Right cardiac atrium (tissue), 5 donors: ENCODE data around the gene TSC22D2. TPM values are rescaled to one million over a fixed set of nuclear protein-coding genes. Genes with fewer than 3 reads are reported as not detected.
A peak's percentile ranks its signal among the peaks of the same experiment; 100 is the strongest.

Source experiments
- ATAC-seq, 2 donors: fragments of 200-7000 bp; cut with Tn5 transposase; one replicate each; pipeline versions ENCODE4 v1.8.0 to v1.9.1; 2020; ENCODE audit warnings: moderate library complexity in 2 of 2, mild to moderate bottlenecking in 1 of 2
- DNase-seq, 3 donors: peaks; one replicate each; pipeline ENCODE4 v3.0.0-alpha.2; 2020
- H3K27ac ChIP-seq: one replicate; pipeline ENCODE4 v1.5.1; 2013; ENCODE audit warnings: mild to moderate bottlenecking, low read length, control low read depth, moderate library complexity
- H3K27me3 ChIP-seq: one replicate; pipeline ENCODE4 v1.6.1; 2013; ENCODE audit not compliant: control insufficient read depth, insufficient read depth
- H3K4me1 ChIP-seq: one replicate; pipeline ENCODE4 v1.6.1; 2013; ENCODE audit warnings: low read length; ENCODE audit not compliant: control insufficient read depth, insufficient read depth
- H3K4me3 ChIP-seq: one replicate; pipeline ENCODE4 v1.5.1; 2013; ENCODE audit warnings: low read length, control low read depth
- H3K9me3 ChIP-seq: one replicate; pipeline ENCODE4 v1.6.1; 2013; ENCODE audit warnings: low read length; ENCODE audit not compliant: control insufficient read depth
- WGBS: extraction: QIAGEN DNeasy Blood & Tissue Kit; methylation state at CpG from one replicate; pipeline ENCODE4 v1.1.7; 2013; 5-methylcytosine and 5-hydroxymethylcytosine counted together
- intact Hi-C, 4 donors: fragments of 100-400 bp; cut with DNase I; formaldehyde crosslinking; loops; one replicate each; pipeline versions ENCODE4 v1.11.0 to v1.14.0; 2022 to 2023
- polyA plus RNA-seq: library from polyadenylated mRNA; stranded (reverse); fragments of 200-250 nt; gene quantifications from one replicate; pipeline ENCODE4 v1.2.3, GENCODE V29; 2013
- total RNA-seq, 4 donors: library from RNA; stranded (reverse); fragmentation: NEBNext Ultra II Directional; extraction: Animal tissue kit (Norgen Biotek cat#: 25700); gene quantifications; one replicate each; pipeline ENCODE4 v1.2.1, GENCODE V29; 2021
- donor health status: healthy with polysubstance abuse.
- donor health status: DM: no; HTN: yes; CAD: no.
- donor health status: DM: no; HTN: no; CAD: no.
- donor health status: DM: no; HTN: yes; CAD: no; lungs with severe emphysema.
- donor health status: DM: yes; HTN: yes; CAD: no.

Gene TSC22D2
- total and polyA plus RNA-seq, 5 donors, result 22.6 to 43.6 (median 37.4) TPM

GRCh38 chr3:150385296-150386242 lies 22.5 kb upstream of the TSC22D2 start:
- Histone ChIP-seq H3K9me3 (no peaks in the 10 kb centered on the region), H3K4me1 (no peaks in the 10 kb centered on the region), H3K27ac (no peak overlapping the region), H3K4me3 (no peak overlapping the region), H3K27me3 (no peaks in the 10 kb centered on the region)
- ATAC-seq (no peak), DNase-seq (no peak)
- intact Hi-C loops, result no loop called here
- 75% methylated on average over 6 of the region's 6 CpGs for WGBS

GRCh38 chr3:150388498-150389418 lies 19.3 kb upstream of the TSC22D2 start:
- H3K9me3 ChIP-seq, result no peaks in the 10 kb centered on the region
- H3K27ac ChIP-seq, result no peak overlapping the region
- ATAC-seq, result no peak
- no peak for DNase-seq
- H3K4me3 ChIP-seq, result no peak overlapping the region
- H3K27me3 ChIP-seq, result no peaks in the 10 kb centered on the region
- intact Hi-C loops, result no loop called here
- WGBS, result 58% methylated on average over 5 of the region's 5 CpGs
- no peaks in the 10 kb centered on the region for H3K4me1 ChIP-seq

- no peak for ATAC-seq
- intact Hi-C loops, result no loop called here
- Histone ChIP-seq H3K9me3 (no peaks in the 10 kb centered on the region), H3K4me3 (no peak overlapping the region), H3K27me3 (no peaks in the 10 kb centered on the region), H3K27ac (no peak overlapping the region), H3K4me1 (peaks cover 1% of the 10 kb centered on the region)
- no peak for DNase-seq
Measured at GRCh38 chr3:150390087-150390486, 18.0 kb upstream of the TSC22D2 start.

GRCh38 chr3:150391161-150391560 lies 16.9 kb upstream of the TSC22D2 start:
- Histone ChIP-seq H3K4me1 (peaks cover 1% of the 10 kb centered on the region), H3K9me3 (no peaks in the 10 kb centered on the region), H3K27ac (no peak overlapping the region), H3K27me3 (no peaks in the 10 kb centered on the region), H3K4me3 (no peak overlapping the region)
- intact Hi-C loops, result no loop called here
- DNase-seq (no peak), ATAC-seq (no peak)

- ATAC-seq (no peak), DNase-seq (no peak)
- WGBS, result 55% methylated on average over 1 of the region's 1 CpG
- Histone ChIP-seq H3K4me1 (peaks cover 1% of the 10 kb centered on the region), H3K9me3 (no peaks in the 10 kb centered on the region), H3K4me3 (no peak overlapping the region), H3K27ac (no peak overlapping the region), H3K27me3 (no peaks in the 10 kb centered on the region)
- intact Hi-C loops, result no loop called here
Measured at GRCh38 chr3:150393745-150394144, 14.4 kb upstream of the TSC22D2 start.

- intact Hi-C loops, result no loop called here
- Histone ChIP-seq H3K4me3 (no peak overlapping the region), H3K4me1 (peaks cover 1% of the 10 kb centered on the region), H3K27ac (no peak overlapping the region), H3K27me3 (no peaks in the 10 kb centered on the region), H3K9me3 (no peaks in the 10 kb centered on the region)
- 79% methylated on average over 2 of the region's 2 CpGs for whole genome bisulfite sequencing
- no peak for ATAC-seq
- no peak for DNase-seq
Measured at GRCh38 chr3:150394606-150395005, 13.5 kb upstream of the TSC22D2 start.

- no peak overlapping the region for H3K27ac ChIP-seq
- H3K4me1 ChIP-seq, result peaks cover 1% of the 10 kb centered on the region
- no peaks in the 10 kb centered on the region for H3K9me3 ChIP-seq
- ATAC-seq, result no peak
- H3K27me3 ChIP-seq, result no peaks in the 10 kb centered on the region
- no peak overlapping the region for H3K4me3 ChIP-seq
- DNase-seq, result no peak
- intact Hi-C loops, result no loop called here
- 0% methylated on average over 1 of the region's 1 CpG for WGBS
Measured at GRCh38 chr3:150396491-150396890, 11.6 kb upstream of the TSC22D2 start.

- Histone ChIP-seq H3K4me3 (no peak overlapping the region), H3K27me3 (no peaks in the 10 kb centered on the region), H3K27ac (no peak overlapping the region), H3K4me1 (peaks cover 1% of the 10 kb centered on the region), H3K9me3 (no peaks in the 10 kb centered on the region)
- no peak for DNase-seq
- 47% methylated on average over 3 of the region's 3 CpGs for WGBS
- peak; percentile 57 to 74 for ATAC-seq
- intact Hi-C loops, result no loop called here
Measured at GRCh38 chr3:150396956-150397550, 11.0 kb upstream of the TSC22D2 start.

- whole genome bisulfite sequencing, result 96% methylated on average over 2 of the region's 2 CpGs
Measured at GRCh38 chr3:150399060-150399459, 9.0 kb upstream of the TSC22D2 start.

GRCh38 chr3:150401285-150401684 lies 6.8 kb upstream of the TSC22D2 start:
- Histone ChIP-seq H3K27ac (no peak overlapping the region), H3K4me3 (no peak overlapping the region), H3K9me3 (no peaks in the 10 kb centered on the region), H3K27me3 (no peaks in the 10 kb centered on the region), H3K4me1 (no peaks in the 10 kb centered on the region)
- 89% methylated on average over 3 of the region's 3 CpGs for WGBS
- intact Hi-C loops, result no loop called here
- DNase-seq, result no peak
- ATAC-seq, result no peak

More at GRCh38 chr3:150399060-150399459, 9.0 kb upstream of the TSC22D2 start:
- peaks cover 1% of the 10 kb centered on the region for H3K4me1 ChIP-seq
- no peaks in the 10 kb centered on the region for H3K9me3 ChIP-seq
- intact Hi-C loops, result no loop called here
- no peak overlapping the region for H3K4me3 ChIP-seq
- H3K27ac ChIP-seq, result no peak overlapping the region
- DNase-seq (no peak), ATAC-seq (no peak)
- H3K27me3 ChIP-seq, result no peaks in the 10 kb centered on the region

- DNase-seq, result no peak
- no peak overlapping the region for H3K27ac ChIP-seq
- 89% methylated on average over 1 of the region's 1 CpG for WGBS
- H3K9me3 ChIP-seq, result no peaks in the 10 kb centered on the region
- no peak overlapping the region for H3K4me3 ChIP-seq
- H3K4me1 ChIP-seq, result no peaks in the 10 kb centered on the region
- ATAC-seq, result no peak
- H3K27me3 ChIP-seq, result no peaks in the 10 kb centered on the region
- intact Hi-C loops, result no loop called here
Measured at GRCh38 chr3:150402217-150402616, 5.9 kb upstream of the TSC22D2 start.
